ENCODE data around the gene AAR2.
A peak's percentile ranks its signal among the peaks of the same experiment; 100 is the strongest.

Gene AAR2

GRCh38 chr20:36235892-36236785 lies at the start of gene AAR2:
Gene AAR2, plus strand, starts transcription at chr20:36236478. Its CDS starts 3,391 bp downstream, at chr20:36239869.
- peak; percentile 80 for DNase-seq

- no peak for DNase-seq
Measured at GRCh38 chr20:36193977-36194712, 42.1 kb upstream of the AAR2 start.

- DNase-seq: no peak
Measured at GRCh38 chr20:36196676-36197075, 39.6 kb upstream of the AAR2 start.

GRCh38 chr20:36197271-36197670 lies 39.0 kb upstream of the AAR2 start:
- no peak for DNase-seq

GRCh38 chr20:36199345-36200257 lies 36.7 kb upstream of the AAR2 start:
- DNase-seq: peak; percentile 73

- DNase-seq: no peak
Measured at GRCh38 chr20:36200451-36200850, 35.8 kb upstream of the AAR2 start.

GRCh38 chr20:36201198-36201597 lies 35.1 kb upstream of the AAR2 start:
- DNase-seq: no peak

GRCh38 chr20:36202891-36203338 lies 33.4 kb upstream of the AAR2 start:
- DNase-seq: peak; percentile 82

GRCh38 chr20:36203861-36204260 lies 32.4 kb upstream of the AAR2 start:
- DNase-seq: no peak

GRCh38 chr20:36205026-36205425 lies 31.3 kb upstream of the AAR2 start:
- no peak for DNase-seq

- DNase-seq: no peak
Measured at GRCh38 chr20:36206068-36206467, 30.2 kb upstream of the AAR2 start.

GRCh38 chr20:36206641-36207040 lies 29.6 kb upstream of the AAR2 start:
- DNase-seq: no peak

- DNase-seq: no peak
Measured at GRCh38 chr20:36207602-36208001, 28.7 kb upstream of the AAR2 start.

GRCh38 chr20:36208257-36208656 lies 28.0 kb upstream of the AAR2 start:
- no peak for DNase-seq

- no peak for DNase-seq
Measured at GRCh38 chr20:36210436-36211021, 25.7 kb upstream of the AAR2 start.

GRCh38 chr20:36213362-36213761 lies 22.9 kb upstream of the AAR2 start:
- DNase-seq: no peak

- DNase-seq: no peak
Measured at GRCh38 chr20:36214684-36215256, 21.5 kb upstream of the AAR2 start.

- no peak for DNase-seq
Measured at GRCh38 chr20:36215778-36216177, 20.5 kb upstream of the AAR2 start.

- no peak for DNase-seq
Measured at GRCh38 chr20:36216314-36217025, 19.8 kb upstream of the AAR2 start.

- no peak for DNase-seq
Measured at GRCh38 chr20:36217226-36217625, 19.1 kb upstream of the AAR2 start.

GRCh38 chr20:36218380-36219064 lies 17.8 kb upstream of the AAR2 start:
- no peak for DNase-seq
